BJ (cell line): Measurements from ENCODE around the gene DDTL. TPM values are rescaled to one million over a fixed set of nuclear protein-coding genes. Genes with fewer than 3 reads are reported as not detected.

Experiments used
- CTCF ChIA-PET: fragments of 350-600 bp; formaldehyde crosslinking; extraction: SDS; loops from one replicate; lab custom pipeline; 2021; ENCODE audit warnings: antibody characterized with exemption, inconsistent platforms; lab: Yijun Ruan, JAX
- POLR2A ChIA-PET: fragments of 300-600 bp; sonication (Branson Sonifier 250); formaldehyde crosslinking; extraction: SDS; loops from one replicate; lab custom pipeline; 2021; ENCODE audit warnings: antibody characterized with exemption; lab: Charles Lee
- DNase-seq: peaks from one replicate; pipeline ENCODE4 v3.0.0-alpha.2; 2011; ENCODE audit warnings: low read depth
- H3K27me3 ChIP-seq: 2 replicates; pipeline ENCODE4 v1.6.0; 2011; ENCODE audit warnings: low read length; ENCODE audit not compliant: control insufficient read depth, insufficient read depth
- H3K36me3 ChIP-seq: 2 replicates; pipeline ENCODE4 v1.5.1; 2011; ENCODE audit warnings: low read length; ENCODE audit not compliant: control insufficient read depth, insufficient read depth
- H3K4me3 ChIP-seq: 2 replicates; pipeline ENCODE4 v1.5.1; 2011; ENCODE audit warnings: low read depth, mild to moderate bottlenecking, control low read depth, low read length
- CTCF ChIP-seq: IDR thresholded peaks from 2 replicates; pipeline ENCODE4 v1.5.1; 2011; ENCODE audit warnings: low read depth, mild to moderate bottlenecking, control low read depth, inconsistent platforms, low read length, moderate library complexity; ENCODE audit not compliant: insufficient read depth
- polyA plus RNA-seq: library from polyadenylated mRNA; depleted of rRNA; stranded (reverse); fragments of >200 nt; gene quantifications from 2 replicates; pipeline ENCODE4 v1.2.3, GENCODE V29; 2011; rRNA removed

The DDTL gene
- polyA plus RNA-seq, 1 experiment, result 0.06 TPM

GRCh38 chr22:24011735-24012068 is 45.0 kb downstream of the DDTL start:
- CTCF ChIA-PET, result interaction anchor here (1.5 kb wide), 1 partner anchor 14 kb away, joined by 4 read pairs; no protein-coding TSS in a partner anchor
- H3K36me3 ChIP-seq, result no peaks in the 10 kb centered on the region
- TF ChIP-seq CTCF, result no peak
- no peak for DNase-seq
- POLR2A ChIA-PET, result no interaction called here
- no peaks in the 10 kb centered on the region for H3K27me3 ChIP-seq
- peak overlapping the region; percentile 90 for H3K4me3 ChIP-seq

- Histone ChIP-seq H3K27me3 (no peaks in the 10 kb centered on the region), H3K4me3 (no peak overlapping the region), H3K36me3 (no peaks in the 10 kb centered on the region)
- CTCF ChIA-PET, result no interaction called here
- TF ChIP-seq CTCF, result no peak
- DNase-seq, result no peak
- POLR2A ChIA-PET, result no interaction called here
These were observed 49.5 kb downstream of the DDTL start for GRCh38 chr22:24016156-24016555.

- CTCF ChIA-PET, result no interaction called here
- TF ChIP-seq CTCF, result no peak
- Histone ChIP-seq H3K27me3 (no peaks in the 10 kb centered on the region), H3K36me3 (no peaks in the 10 kb centered on the region), H3K4me3 (no peak overlapping the region)
- no peak for DNase-seq
- POLR2A ChIA-PET, result no interaction called here
These were observed 54.6 kb downstream of the DDTL start for GRCh38 chr22:24021304-24021703.

Other genes with a start within 250 kb of the DDTL start
- 1.4 TPM in 2 replicates for gene ZNF70, start 215.8 kb upstream of the DDTL start, polyA plus RNA-seq
- gene VPREB3, start 212.5 kb upstream of the DDTL start, polyA plus RNA-seq, result 0.21 TPM in 1 of 2 replicates, not detected in the other
- gene C22orf15, start 203.9 kb upstream of the DDTL start, polyA plus RNA-seq, result 2.6 and 4.0 TPM in 2 replicates
- gene CHCHD10, start 198.9 kb upstream of the DDTL start, polyA plus RNA-seq, result 22.1 and 22.5 TPM in 2 replicates
- gene MMP11, start 194.0 kb upstream of the DDTL start, polyA plus RNA-seq, result 14.5 and 38.1 TPM in 2 replicates
- gene SMARCB1, start 179.9 kb upstream of the DDTL start, polyA plus RNA-seq, result 136 and 174 TPM in 2 replicates
- 0.47 and 0.71 TPM in 2 replicates for gene DERL3, start 127.9 kb upstream of the DDTL start, polyA plus RNA-seq
- gene SLC2A11, start 109.0 kb upstream of the DDTL start, polyA plus RNA-seq, result 9.6 and 14.7 TPM in 2 replicates
- gene MIF, start 72.5 kb upstream of the DDTL start, polyA plus RNA-seq, result 202 and 246 TPM in 2 replicates
- gene GSTT2B, start 5.7 kb upstream of the DDTL start, polyA plus RNA-seq, result 3.6 and 5.9 TPM in 2 replicates
- 79.5 and 87.3 TPM in 2 replicates for gene DDT, start 7.6 kb downstream of the DDTL start, polyA plus RNA-seq
- gene GSTT2, start 13.2 kb downstream of the DDTL start, polyA plus RNA-seq, result 0.16 and 0.23 TPM in 2 replicates
- gene GSTT4, start 38.6 kb downstream of the DDTL start, polyA plus RNA-seq, result not detected in 2 replicates
- gene CABIN1, start 44.4 kb downstream of the DDTL start, polyA plus RNA-seq, result 7.0 and 7.2 TPM in 2 replicates
- 2.6 and 5.2 TPM in 2 replicates for gene SUSD2, start 214.6 kb downstream of the DDTL start, polyA plus RNA-seq